ENCODE data around the gene MID1IP1. TPM values are rescaled to one million over a fixed set of nuclear protein-coding genes. Genes with fewer than 3 reads are reported as not detected.

The MID1IP1 gene, protein sequence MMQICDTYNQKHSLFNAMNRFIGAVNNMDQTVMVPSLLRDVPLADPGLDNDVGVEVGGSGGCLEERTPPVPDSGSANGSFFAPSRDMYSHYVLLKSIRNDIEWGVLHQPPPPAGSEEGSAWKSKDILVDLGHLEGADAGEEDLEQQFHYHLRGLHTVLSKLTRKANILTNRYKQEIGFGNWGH
- polyA plus RNA-seq (8.2 and 11.1 TPM in 2 replicates), polyA minus RNA-seq (6.7 and 8.5 TPM in 2 replicates)

DNA sequence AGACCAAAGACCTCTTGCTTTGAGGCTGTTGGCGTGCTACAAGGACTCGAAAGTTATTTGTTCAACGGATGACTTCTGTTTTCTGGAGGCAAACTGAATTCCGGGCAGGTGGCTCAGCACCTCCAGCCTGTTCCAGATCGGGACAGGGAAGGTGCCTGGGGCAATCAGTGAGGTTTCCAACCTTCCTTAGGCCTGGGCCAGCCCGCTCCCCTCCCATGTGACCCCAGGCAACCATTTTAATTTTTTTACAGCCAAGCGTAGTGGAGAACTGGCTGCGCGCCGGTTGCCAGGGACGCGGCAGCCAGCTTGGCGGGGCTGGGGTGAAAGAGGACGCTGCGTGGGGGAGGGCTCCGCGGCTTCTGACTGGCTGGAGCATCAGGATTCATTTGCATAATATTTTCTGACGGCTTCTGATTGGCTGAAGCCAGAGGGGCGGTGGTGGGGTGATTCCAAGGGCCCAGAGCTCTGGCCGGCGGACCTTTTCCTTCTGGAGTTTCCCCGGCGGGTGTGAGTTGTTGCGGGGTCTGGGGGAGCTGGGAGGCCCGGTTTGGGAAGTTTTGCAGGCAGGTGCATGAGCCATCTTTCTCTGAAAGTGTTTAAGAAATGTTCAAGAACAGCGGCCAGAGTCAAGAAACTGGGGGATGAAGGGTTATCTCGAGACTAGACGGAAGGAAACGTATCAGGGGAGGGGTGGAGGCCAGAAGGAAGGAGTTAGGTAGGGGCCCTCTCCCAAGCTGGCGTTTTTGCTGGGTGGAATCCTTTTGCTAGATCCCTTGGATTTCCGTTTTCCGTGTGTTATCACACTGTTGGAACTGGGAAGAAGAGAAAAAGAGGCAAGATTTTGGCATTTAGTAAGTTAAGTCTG, at the start of gene MID1IP1:
Gene MID1IP1, plus strand, starts transcription at position 479 of the 865 bp plus-strand sequence. CDS start 3,488 bp downstream, outside the sequence.
- peak within 1 kb of the TSS; percentile 33 for H2AFZ ChIP-seq (ENCODE audit: low read depth, low read length)
- H3K4me3 ChIP-seq (ENCODE audit: low read length), result peak within 1 kb of the TSS; percentile 66
- peak within 1 kb of the TSS; percentile 44 for H3K4me2 ChIP-seq (ENCODE audit: low read length)
- H3K9ac ChIP-seq (ENCODE audit: low read length), result peak within 1 kb of the TSS; percentile 49
- H3F3A ChIP-seq (ENCODE audit: insufficient read depth, low read length, poor library complexity, severe bottlenecking), result no peaks in the 10 kb centered on the region
- no peaks in the 10 kb centered on the region for H3K36me3 ChIP-seq (ENCODE audit: insufficient read depth, low read length)
- peak; percentile 14 for TF ChIP-seq RAD21 (conservative IDR thresholded peaks at IDR 0.05)
- peak; percentile 17 for TF ChIP-seq SMC3 (conservative IDR thresholded peaks at IDR 0.05; ENCODE audit: poor library complexity)
- no peak for TF ChIP-seq EZH2 (IDR thresholded peaks at IDR 0.05; ENCODE audit: borderline replicate concordance, insufficient read depth, low read length, poor library complexity, severe bottlenecking)
- TF ChIP-seq, protein P1, sequence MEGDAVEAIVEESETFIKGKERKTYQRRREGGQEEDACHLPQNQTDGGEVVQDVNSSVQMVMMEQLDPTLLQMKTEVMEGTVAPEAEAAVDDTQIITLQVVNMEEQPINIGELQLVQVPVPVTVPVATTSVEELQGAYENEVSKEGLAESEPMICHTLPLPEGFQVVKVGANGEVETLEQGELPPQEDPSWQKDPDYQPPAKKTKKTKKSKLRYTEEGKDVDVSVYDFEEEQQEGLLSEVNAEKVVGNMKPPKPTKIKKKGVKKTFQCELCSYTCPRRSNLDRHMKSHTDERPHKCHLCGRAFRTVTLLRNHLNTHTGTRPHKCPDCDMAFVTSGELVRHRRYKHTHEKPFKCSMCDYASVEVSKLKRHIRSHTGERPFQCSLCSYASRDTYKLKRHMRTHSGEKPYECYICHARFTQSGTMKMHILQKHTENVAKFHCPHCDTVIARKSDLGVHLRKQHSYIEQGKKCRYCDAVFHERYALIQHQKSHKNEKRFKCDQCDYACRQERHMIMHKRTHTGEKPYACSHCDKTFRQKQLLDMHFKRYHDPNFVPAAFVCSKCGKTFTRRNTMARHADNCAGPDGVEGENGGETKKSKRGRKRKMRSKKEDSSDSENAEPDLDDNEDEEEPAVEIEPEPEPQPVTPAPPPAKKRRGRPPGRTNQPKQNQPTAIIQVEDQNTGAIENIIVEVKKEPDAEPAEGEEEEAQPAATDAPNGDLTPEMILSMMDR (IDR thresholded peaks at IDR 0.05; ENCODE audit: poor library complexity, severe bottlenecking), result no peak
- TF ChIP-seq EP300 (conservative IDR thresholded peaks at IDR 0.05; ENCODE audit: poor library complexity, severe bottlenecking), result peak; percentile 42
- TF ChIP-seq, protein P2, sequence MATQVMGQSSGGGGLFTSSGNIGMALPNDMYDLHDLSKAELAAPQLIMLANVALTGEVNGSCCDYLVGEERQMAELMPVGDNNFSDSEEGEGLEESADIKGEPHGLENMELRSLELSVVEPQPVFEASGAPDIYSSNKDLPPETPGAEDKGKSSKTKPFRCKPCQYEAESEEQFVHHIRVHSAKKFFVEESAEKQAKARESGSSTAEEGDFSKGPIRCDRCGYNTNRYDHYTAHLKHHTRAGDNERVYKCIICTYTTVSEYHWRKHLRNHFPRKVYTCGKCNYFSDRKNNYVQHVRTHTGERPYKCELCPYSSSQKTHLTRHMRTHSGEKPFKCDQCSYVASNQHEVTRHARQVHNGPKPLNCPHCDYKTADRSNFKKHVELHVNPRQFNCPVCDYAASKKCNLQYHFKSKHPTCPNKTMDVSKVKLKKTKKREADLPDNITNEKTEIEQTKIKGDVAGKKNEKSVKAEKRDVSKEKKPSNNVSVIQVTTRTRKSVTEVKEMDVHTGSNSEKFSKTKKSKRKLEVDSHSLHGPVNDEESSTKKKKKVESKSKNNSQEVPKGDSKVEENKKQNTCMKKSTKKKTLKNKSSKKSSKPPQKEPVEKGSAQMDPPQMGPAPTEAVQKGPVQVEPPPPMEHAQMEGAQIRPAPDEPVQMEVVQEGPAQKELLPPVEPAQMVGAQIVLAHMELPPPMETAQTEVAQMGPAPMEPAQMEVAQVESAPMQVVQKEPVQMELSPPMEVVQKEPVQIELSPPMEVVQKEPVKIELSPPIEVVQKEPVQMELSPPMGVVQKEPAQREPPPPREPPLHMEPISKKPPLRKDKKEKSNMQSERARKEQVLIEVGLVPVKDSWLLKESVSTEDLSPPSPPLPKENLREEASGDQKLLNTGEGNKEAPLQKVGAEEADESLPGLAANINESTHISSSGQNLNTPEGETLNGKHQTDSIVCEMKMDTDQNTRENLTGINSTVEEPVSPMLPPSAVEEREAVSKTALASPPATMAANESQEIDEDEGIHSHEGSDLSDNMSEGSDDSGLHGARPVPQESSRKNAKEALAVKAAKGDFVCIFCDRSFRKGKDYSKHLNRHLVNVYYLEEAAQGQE (IDR thresholded peaks at IDR 0.05; ENCODE audit: borderline replicate concordance), result no peak
- TF ChIP-seq POLR2AphosphoS5 (IDR thresholded peaks at IDR 0.05), result peak; percentile 16
- peak; percentile 39 for TF ChIP-seq MXI1 (conservative IDR thresholded peaks at IDR 0.05; ENCODE audit: poor library complexity, severe bottlenecking)
- no peaks in the 10 kb centered on the region for H3K9me2 ChIP-seq (ENCODE audit: insufficient read depth, low read length)
- H3K9me3 ChIP-seq (ENCODE audit: low read length), result no peaks in the 10 kb centered on the region
- H3K79me2 ChIP-seq (replicated peaks; ENCODE audit: insufficient read depth, low read length), result peaks cover 3% of the 10 kb centered on the region
- no peaks in the 10 kb centered on the region for H4K20me1 ChIP-seq (ENCODE audit: insufficient read depth)
- no peaks in the 10 kb centered on the region for H3K27me3 ChIP-seq (ENCODE audit: insufficient read depth, low read depth, low read length)
- H3K27ac ChIP-seq (ENCODE audit: low read length), result peak within 1 kb of the TSS; percentile 51

DNA sequence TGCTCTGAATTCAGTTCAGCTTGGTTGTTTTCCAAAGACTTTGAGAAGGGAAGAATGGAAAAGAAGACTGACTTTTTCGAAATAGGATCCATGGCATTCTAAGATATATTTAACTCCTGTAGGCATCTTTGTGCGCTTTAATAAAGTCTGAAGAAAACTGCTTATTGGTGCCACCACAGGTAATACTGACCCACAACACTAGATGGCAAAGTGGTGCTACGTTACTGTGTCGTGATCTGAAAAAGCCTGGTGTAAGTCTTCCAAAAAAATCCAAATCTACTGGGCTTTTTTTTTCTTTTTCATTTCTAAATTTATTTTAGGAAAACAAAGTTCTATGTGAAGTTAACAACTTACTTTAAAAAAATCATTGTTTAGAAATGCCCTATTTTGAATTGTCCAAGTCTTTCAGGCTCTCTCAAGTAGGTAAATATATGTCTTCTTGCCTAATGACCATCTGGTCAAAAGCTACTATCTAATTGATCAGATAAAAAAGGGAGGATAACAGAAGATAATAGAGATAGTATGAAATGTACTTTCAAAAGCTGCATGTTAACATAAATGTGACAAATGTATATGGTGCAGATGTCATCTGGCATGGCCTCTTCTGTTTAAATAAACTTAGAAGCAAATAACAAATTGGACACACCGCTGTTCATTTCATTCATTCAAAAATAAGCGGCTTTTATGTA, 47.0 kb upstream of the MID1IP1 start:
- no peak overlapping the region for H2AFZ ChIP-seq (ENCODE audit: low read depth, low read length)
- H3K4me2 ChIP-seq (ENCODE audit: low read length), result no peak overlapping the region
- TF ChIP-seq MXI1 (conservative IDR thresholded peaks at IDR 0.05; ENCODE audit: poor library complexity, severe bottlenecking) (no peak), POLR2AphosphoS5 (IDR thresholded peaks at IDR 0.05) (no peak), EP300 (conservative IDR thresholded peaks at IDR 0.05; ENCODE audit: poor library complexity, severe bottlenecking) (no peak), SMC3 (conservative IDR thresholded peaks at IDR 0.05; ENCODE audit: poor library complexity) (peak; percentile 74), RAD21 (conservative IDR thresholded peaks at IDR 0.05) (peak; percentile 77), TAF1 (IDR thresholded peaks at IDR 0.05; ENCODE audit: low read depth) (no peak), EZH2 (IDR thresholded peaks at IDR 0.05; ENCODE audit: borderline replicate concordance, insufficient read depth, low read length, poor library complexity, severe bottlenecking) (no peak)
- TF ChIP-seq, protein P2 (IDR thresholded peaks at IDR 0.05; ENCODE audit: borderline replicate concordance), result no peak
- TF ChIP-seq, protein P1 (IDR thresholded peaks at IDR 0.05; ENCODE audit: poor library complexity, severe bottlenecking), result peak; percentile 68
- no peak overlapping the region for H3K4me3 ChIP-seq (ENCODE audit: low read length)
- no peaks in the 10 kb centered on the region for H3K36me3 ChIP-seq (ENCODE audit: insufficient read depth, low read length)
- H3K27ac ChIP-seq (ENCODE audit: low read length), result no peak overlapping the region
- H3K27me3 ChIP-seq (ENCODE audit: insufficient read depth, low read depth, low read length), result no peaks in the 10 kb centered on the region
- no peaks in the 10 kb centered on the region for H3K79me2 ChIP-seq (replicated peaks; ENCODE audit: insufficient read depth, low read length)
- no peaks in the 10 kb centered on the region for H3F3A ChIP-seq (ENCODE audit: insufficient read depth, low read length, poor library complexity, severe bottlenecking)
- no peaks in the 10 kb centered on the region for H3K9me2 ChIP-seq (ENCODE audit: insufficient read depth, low read length)
- H3K9ac ChIP-seq (ENCODE audit: low read length), result no peak overlapping the region
- H4K20me1 ChIP-seq (ENCODE audit: insufficient read depth), result no peaks in the 10 kb centered on the region
- H3K9me3 ChIP-seq (ENCODE audit: low read length), result no peaks in the 10 kb centered on the region

Measured in neural cell (in vitro differentiated cells).